ENCODE results near the gene ZFYVE27.
"Not testable (repeated sequence)": the region's sequence is repeated elsewhere in the genome, so short reads cannot be mapped to it uniquely, and the experiment has no call there.

ZFYVE27 gene, protein sequence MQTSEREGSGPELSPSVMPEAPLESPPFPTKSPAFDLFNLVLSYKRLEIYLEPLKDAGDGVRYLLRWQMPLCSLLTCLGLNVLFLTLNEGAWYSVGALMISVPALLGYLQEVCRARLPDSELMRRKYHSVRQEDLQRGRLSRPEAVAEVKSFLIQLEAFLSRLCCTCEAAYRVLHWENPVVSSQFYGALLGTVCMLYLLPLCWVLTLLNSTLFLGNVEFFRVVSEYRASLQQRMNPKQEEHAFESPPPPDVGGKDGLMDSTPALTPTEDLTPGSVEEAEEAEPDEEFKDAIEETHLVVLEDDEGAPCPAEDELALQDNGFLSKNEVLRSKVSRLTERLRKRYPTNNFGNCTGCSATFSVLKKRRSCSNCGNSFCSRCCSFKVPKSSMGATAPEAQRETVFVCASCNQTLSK

DNA sequence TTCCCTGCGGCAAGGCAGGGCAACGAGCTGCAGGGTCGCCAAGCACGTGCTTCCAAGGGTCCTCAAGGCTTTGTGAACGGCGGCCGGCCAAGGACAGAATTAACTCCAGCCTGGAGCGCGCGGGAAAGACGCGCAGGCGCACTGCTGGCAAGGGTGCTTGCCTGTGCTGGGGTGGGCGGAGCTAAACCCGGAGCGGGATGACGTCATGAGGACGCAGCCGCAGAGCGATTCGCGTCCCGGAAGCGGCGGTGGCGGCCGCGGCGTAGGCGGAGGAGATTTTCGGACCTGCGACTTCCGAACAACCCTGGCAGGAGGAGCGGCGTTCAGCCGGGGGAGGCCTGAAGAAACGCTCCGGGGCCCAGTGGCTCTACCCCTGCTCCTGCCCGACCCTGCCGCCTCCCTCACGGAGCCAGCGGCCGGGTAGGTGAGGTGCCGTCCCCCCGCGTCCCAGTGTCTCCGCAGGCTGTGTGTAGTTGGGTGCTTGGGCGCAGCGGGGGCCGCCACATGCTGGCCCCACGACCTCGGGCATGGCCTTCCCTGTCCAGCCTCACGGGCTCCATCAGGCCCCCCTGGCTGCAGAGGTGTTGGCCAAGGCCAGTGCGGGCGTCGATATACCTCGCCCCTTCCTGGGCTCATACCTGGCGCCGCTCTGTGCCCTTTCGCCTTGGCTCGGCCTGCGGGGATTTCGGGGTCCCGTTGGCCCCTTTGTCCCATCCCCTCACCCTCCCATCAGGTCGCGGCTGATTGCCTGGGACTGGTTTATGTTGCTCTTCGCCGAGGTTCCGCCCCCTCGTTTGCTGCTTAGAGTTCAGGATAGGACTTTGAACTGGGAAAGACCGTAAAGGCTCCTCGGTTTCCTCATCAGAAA is at the start of gene ZFYVE27:
TSS of gene ZFYVE27 (plus strand) at position 227 of the 868 bp plus-strand sequence. CDS start 1,350 bp downstream, outside the sequence.
- DNase-seq: peak; percentile 90 to 91

DNA sequence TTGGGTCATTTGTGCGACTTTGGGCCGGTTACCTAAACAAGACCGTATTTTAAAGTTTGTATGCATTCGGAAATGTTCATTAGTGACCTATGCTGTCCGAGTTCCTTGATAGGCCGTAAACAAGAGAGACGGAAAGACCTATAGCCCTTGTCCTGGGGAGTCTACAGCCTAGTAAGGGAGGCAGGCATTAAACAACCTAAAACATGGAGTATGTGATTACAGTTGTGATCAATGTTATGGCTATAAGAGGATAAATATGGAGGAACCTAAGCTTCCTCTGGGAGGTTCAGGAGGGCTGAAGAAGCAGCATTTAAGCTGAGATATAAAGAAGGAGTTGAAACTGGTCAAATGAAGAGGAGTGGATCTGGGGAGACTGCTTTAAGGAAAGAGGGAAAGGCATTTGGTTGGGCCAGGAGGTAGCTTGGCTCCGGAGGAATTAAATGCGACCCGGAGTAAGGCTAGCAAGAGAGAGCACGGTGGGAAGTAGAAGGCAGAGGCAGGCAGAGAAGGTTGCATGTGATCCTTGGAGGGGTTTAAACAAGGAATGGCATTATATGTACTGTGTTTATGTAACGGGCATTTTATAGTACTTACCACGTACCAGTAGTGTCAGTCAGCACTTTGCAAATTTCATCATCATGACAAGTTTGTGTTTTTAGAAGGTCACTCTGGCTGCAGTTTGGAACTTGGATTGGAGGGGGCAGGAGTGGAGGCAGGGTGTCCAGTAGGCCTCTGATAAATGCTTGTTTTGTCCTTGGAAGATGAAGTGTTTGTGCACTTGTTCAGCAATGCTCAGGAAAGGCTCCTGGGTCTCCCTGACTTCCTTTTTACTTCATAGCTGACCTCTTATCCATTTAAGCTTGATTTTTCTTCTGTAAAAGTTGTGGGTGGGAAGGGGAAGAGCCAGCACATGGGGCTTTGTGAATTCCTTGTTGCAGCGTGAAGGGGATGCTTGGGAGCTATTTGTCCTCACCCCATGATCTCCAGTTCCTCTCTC is 48.8 kb upstream of the ZFYVE27 start:
- no peak for DNase-seq

DNA sequence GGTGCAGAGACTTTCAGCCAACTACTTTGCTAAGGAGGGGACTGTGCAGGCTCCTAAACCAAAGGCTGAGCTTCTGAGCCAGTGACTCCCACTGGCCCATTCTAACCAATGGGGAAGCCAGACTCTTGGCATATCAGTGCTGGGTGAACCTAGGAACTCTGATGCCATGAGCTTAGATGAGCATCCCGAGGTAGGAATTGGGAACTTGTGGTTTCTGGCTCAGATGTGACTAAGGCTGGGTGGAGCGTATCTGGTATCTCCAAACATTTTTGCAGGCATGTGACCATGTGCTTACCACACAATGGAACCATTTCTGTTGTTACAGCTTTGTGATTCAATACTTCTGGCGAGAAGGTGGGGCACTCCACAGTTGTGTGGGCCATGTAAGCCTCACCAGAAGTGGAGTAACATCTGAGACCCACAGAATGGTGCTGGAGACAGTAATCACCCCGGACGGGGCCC is 47.3 kb upstream of the ZFYVE27 start:
- peak in 1 of 2 donors; percentile 23 for DNase-seq

DNA sequence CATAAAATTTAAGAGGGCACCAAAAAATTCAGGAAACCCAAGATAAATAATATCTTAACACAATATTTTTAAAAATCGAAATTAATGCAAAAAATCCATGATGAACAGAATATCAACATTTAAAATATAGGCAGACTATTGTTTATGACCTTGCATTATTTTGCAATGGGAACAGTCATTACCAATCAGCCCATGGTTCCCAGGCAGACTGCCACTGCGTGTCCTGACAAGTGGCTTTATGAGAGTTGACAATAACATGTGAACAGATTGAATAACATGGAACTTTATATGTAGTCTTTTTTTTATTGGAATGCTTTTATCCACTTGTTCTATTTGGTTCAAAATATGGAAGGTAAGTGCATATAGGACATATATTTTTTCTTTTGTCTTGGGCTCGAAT is 46.8 kb upstream of the ZFYVE27 start:
- DNase-seq: no peak

DNA sequence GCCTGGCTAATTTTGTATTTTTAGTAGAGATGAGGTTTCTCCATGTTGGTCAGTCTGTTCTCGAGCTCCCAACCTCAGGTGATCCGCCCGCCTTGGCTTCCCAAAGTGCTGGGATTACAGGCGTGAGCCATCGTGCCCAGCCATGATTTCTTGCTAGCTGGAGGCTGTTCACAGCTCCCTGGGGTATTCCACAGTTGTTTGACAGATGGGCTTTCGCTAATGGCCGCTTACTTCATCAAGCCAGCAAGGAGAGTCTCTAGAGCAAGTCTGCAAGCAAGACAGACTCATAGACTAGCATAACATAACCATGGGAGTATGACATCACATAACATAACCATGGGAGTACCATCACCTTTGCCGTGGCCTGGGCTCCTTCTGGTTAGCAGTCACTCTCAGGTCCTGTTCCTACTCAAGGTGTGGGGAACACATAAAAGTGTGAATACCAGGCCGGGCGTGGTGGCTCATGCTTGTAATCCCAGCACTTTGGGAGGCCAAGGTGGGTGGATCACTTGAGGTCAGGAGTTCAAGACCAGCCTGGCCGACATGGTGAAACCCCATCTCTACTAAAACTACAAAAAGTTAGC is 38.8 kb upstream of the ZFYVE27 start:
- not testable (repeated sequence) for DNase-seq

DNA sequence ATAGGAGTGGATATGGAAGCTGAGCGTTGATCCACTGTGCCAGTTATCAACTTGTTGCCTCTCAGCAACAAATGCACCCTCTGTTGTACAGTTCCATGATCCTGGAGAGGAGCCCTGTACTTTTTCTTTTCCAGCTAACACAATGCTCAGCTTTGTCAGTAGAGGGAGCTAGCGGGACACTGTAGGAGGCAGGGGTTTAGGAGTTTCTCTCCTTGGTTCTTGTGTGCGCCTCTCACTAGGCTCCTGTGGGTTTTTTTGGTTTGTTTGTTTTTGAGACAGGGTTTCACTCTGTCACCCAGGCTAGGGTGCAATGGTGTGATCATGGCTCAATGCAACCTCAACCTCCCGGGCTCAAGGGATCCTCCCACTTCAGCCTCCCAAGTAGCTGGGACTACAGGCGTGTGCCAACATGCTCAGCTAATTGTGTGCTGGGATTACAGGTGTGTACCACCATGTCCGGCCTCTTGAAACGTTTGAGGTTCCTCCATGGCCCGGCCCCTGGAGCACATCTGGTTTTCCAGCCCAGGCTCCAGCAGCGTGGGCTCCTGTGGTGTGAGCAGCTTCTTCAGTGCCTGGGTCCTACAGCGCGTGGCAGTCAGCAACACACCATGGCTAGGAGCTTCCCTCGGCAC is 35.4 kb upstream of the ZFYVE27 start:
- peak in 1 of 2 donors; percentile 45 for DNase-seq

DNA sequence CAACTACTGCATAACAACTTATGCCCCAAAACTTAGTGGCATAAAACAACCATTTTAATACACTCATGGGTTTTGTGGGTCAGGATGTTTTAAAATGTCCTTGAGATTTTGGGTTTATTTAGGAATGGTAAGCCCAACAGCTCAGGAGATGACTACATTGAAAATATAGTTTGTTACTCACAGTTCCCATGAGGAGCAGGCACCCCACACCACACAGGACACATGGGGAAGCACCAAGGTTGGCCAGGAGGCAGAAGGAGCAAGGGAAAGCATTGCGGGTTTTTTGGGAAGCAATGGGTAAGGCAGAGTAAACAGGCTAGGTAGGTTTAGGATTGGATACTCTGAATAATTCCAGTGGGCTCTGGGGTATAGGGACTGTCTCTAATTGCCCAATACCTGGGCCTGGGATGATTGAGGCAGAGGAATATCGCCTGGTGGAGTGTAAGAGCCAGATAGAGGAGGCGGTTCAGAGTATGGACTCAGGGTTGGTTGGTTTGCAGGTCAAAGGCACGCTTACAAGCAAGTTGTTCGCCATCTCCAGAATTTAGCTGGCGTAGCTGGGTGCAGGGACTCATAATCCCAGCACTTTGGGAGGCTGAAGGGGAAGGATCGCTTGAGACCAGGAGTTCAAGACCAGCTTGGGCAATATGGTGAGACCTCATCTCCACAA is 33.4 kb upstream of the ZFYVE27 start:
- no peak for DNase-seq

DNA sequence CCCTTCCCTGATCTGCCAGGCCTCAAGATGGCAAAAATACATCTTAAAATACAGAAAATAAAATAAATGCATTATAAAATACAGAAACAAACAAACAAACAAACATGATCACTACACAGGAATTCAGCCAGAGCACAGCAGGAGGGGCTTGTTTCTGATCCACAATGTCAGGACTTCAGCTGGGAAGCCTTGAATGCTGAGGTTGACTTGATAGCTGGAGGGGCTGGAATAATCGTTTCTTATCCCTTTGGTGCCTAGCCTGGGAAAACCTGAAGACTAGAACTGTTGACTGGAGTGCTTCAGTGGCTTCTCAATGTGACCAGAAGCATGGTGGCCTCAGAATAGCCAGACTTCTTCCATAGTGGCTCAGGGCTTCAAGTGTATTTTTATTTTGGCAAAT is 32.6 kb upstream of the ZFYVE27 start:
- DNase-seq: no peak

DNA sequence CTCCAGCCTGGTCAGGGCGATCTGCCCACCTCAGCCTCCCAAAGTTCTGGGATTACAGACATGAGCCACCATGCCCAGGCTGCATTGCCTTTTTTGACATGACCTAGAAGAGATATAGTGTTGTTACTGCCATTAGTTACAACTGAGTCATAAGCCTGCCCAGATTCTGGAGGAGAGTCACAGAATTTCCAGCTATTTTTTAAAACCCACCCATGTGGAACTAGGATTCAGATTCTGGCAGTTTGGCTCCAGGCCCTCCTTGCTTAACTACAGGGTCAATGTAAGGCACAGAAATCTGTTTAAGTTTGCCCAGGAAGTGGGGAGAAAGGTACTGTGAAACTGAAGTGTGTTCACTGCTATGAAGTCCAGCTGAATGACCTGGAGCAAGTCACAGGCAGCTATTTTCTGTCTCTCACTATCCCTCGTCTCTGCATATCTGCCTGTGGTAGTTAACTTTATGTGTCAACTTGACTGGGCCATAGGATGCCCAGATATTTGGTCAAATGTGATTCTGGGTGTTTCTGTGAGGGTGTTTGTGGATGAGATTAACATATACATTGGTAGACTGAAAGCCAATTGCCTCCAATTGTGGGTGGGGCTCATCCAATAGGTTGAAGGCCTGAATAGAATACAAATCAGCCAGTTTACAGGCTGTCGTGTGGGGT is 31.8 kb upstream of the ZFYVE27 start:
- DNase-seq: no peak

DNA sequence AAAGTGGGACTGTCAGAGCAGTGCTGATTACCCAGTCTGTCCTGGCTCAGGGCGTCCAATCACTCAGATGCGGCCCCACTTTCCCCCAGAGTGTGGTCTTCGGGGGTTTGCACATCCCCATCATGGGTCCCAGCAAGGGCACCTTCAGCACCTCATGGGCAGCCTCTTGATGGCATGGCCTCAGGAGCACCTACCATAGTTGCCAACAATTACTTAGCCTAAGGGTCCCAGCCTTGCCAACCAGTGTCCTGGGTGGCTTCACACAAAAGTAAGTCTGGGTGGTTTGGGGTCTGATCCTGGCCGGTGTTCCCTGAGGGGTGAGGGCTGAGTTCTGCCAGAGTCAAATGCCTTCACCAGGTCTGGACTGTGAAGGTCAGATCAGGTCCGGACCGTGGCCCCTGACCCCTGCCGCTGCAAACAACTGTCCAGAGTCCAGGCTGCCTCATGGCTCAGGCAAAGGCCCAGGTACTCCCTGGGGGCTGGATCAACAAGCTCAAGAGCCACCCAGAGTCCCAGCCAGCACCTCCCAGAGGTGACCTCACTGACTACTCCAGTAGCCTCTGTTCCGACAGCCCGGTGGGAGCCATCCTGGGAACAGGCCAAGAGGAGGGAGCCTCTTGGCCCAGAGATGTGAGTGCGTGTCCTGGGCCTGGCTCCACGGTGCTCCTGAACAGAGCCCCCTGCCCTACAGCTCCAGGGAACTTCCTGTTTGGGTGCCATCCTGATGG is 29.6 kb upstream of the ZFYVE27 start:
- DNase-seq: no peak

DNA sequence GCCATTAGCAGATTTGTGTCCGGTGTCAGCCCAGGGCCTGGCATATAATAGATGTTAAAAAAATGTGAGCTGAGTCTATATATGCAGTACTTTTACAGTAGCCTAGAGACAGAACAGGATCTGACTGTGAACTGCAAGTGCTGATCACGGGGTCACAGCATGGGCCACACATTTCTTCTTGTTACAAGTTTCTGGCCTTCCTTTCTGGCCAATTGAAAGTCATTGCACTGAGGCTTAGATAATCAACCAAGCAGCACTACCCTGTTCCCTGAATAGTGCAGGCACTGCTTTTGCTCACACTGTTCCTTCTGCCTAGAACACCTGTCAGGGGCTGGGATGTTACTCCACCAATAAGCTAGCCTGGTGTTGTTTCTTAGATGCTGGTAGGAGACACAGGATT is 28.8 kb upstream of the ZFYVE27 start:
- no peak for DNase-seq

DNA sequence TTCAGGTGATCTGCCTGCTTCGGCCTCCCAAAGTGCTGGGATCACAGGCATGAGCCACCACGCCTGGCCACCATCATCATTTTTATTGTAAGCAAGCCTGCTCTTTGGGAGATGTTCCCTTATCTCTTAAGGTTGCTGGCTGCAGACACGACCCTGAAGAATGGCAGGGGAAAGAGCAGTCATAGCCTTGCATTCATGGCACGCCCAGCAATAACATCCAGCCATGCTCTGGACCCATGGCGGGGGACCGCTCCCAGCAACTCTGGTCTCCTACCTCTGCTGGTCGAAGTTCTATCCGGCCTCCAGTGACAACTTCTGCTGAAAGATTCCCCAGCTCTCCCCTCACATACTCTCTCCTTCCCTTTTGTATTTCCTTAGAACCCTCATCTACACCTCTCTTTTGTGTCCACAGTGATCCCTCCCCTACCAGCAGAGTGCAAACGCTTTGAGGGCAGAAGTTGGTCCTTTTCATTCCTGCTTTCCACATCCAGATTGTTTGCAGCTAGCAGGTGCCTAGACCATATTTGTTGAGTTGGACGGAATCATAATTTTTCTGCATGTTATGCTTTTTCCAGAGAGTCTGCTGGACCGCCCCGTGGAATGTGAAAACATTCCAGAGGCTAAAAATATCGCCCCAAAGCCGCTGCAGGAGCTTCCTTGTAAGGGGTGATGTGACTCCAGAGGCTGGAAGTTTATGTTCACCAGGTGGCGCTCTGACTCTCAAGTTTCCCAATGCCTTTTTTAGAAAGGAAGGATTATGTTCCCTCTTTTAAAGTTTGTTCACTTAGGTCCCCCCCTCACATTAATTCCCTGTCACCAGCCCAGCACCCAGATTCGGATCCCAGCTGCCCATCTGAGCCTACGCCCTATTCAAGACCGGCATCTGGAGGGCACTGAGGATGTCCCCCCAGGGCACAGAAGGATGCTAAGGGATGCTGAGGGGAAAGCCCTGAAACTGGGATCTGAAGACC is 27.7 kb upstream of the ZFYVE27 start:
- DNase-seq: peak in 1 of 2 donors; percentile 38

DNA sequence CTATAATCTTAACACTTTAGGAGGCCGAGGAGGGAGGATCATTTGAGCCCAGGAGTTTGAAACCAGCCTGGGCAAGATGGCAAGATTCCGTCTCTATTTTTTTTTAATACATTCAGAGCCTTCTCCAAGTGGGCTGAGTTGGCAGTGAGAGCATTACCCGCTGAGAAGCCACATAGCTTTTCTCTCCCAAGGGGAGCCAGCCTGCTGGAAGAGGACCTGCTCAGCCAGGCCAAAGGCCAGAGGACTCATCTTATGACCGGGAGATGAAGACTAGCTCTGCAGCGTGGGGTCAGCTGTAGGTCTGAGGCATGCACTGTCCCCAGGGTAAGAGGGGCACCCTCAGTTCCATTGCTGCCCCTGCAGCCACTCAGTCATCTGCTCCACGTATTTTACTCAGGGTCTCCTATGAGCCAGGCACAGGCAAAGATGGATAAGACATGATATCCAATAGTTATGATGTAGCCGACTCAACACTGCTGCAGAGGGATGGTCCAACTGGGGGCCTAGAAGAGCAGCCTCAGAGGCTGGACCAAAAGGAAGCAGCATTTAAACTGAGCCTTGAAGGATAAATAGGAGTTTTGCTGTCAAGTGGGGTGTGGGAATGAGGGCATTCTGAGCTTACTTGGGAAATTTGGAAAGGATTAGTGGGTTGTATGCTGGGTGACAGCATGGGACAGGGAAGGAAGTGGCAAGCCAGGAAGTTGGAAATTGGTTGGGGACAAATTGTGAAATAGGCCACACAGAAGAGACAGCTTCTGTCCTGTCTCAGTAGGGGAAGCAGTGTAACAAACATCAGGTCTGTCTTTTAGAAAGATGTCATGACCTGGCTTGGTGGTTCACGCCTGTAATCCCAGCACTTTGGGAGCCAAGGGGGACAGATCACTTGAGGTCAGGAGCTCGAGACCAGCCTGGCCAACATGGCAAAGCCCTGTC is 25.0 kb upstream of the ZFYVE27 start:
- no peak for DNase-seq

DNA sequence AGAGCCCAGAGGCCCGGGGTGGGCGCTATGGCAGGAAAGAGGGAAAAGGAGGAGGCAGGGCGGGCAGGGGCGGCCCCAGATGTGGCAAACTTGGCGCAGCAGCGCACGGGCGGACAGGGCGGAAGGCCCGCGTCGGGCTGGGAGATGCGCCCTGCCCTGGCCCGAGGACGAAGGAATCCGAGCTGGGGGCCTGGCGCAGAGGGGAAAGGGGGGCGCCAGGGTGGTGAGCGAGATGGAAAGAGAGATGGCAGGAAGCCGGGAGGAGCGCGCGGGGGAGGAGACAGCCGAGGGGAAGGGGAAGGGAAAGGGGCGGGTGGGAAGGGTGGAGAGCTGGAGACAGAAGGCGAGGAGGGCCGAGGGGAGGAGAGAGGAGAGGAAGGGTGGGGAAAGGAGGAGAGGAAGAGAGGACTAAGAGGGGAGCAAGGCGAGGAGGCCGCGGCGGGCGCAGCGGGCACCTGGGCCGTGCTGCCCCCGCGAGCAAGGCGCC is 23.5 kb upstream of the ZFYVE27 start, which contains the start of gene MARVELD1:
TSS of gene MARVELD1 (plus strand) at position 392 of the 487 bp plus-strand sequence. CDS start 147 bp downstream, outside the sequence.
- no peak for DNase-seq

DNA sequence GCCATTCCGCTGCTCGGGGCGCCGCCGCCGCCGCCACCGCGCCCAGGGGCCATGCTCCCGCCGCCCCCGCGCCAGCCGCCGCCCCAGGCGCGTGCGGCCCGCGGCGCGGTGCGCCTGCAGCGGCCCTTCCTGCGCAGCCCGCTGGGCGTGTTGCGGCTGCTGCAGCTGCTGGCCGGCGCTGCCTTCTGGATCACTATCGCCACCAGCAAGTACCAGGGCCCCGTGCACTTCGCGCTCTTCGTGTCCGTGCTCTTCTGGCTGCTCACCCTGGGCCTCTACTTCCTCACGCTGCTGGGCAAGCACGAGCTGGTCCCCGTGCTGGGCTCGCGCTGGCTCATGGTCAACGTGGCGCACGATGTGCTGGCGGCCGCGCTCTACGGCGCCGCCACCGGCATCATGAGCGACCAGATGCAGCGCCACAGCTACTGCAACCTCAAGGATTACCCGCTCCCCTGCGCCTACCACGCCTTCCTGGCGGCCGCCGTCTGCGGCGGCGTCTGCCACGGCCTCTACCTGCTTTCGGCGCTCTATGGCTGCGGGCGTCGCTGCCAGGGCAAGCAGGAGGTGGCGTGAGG is 23.0 kb upstream of the ZFYVE27 start:
- peak in 1 of 2 donors; percentile 80 for DNase-seq

All from bone marrow (tissue), 2 donors.